Heart left ventricle (tissue), 13 donors: ENCODE measurements around the gene MAMDC2.

Experiments used
- POLR2A ChIP-seq, 2 donors: fragments of 450-650 bp; IDR thresholded peaks; one replicate each; pipeline ENCODE4 v1.6.1; 2017; ENCODE audit warnings: antibody characterized with exemption in 2 of 2, mild to moderate bottlenecking in 2 of 2, moderate library complexity in 2 of 2
- TF ChIP-seq, protein P1 (sequence below), 12 donors: fragments of 200-600 bp; sonication (generic) in 4 of 12; IDR thresholded peaks; one replicate each; pipeline versions ENCODE4 v1.5.0 to v1.8.0; 2018 to 2022; ENCODE audit warnings: antibody characterized with exemption in 12 of 12, mild to moderate bottlenecking in 5 of 12
- donor health status: ischemic (EF 13 %, LVEDD 7.1; RV severe dilation, severe dysfunction).
- donor health status: DM: no; HTN: yes; CAD: no.
- donor health status: DM: no; HTN: no; CAD: no.
- donor health status: ischemic (EF 25% LVEDD 6.9; RV normal size, moderate dysfunction).
- donor health status: ischemic (EF 25% LVEDD 5.7; RV mildly dilated, moderate dysfunction).
- donor health status: ischemic (EF 35%, LVEDD 5.7; RV mildly dilated, moderate dysfunction).
- donor health status: nonischemic (EF 11% LVEDD 7.7; RV severe dilation, severe dysfunction).
- donor health status: DM: yes; HTN: yes; CAD: no.
- donor health status: PGD.
- donor health status: ischemic (EF 29% LVEDD 5.4; RV normal size, mild dysfunction).
- donor health status: nonischemic (EF 23%, LVEDD 6.1; RV moderate dilation, normal function).

DNA sequence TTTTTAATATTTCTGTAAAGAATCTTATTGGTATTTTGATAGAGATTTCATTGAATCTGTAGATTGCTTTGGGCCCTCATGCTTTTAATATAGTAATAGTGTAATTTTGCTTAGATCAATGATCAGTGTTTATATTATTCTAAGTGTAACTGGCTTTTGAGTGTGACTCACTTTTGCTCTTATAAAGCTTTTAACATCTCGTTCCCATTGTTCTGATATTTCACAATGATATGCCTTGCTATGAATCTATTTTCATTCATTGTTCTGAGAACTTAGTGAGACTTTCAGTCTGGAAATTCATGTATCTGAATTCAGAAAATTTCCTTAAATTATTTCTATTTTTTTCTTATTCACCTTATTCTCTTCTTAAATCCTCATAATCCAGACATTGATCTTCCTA is 13.5 kb upstream of the MAMDC2 start:
- TF ChIP-seq, protein P1, sequence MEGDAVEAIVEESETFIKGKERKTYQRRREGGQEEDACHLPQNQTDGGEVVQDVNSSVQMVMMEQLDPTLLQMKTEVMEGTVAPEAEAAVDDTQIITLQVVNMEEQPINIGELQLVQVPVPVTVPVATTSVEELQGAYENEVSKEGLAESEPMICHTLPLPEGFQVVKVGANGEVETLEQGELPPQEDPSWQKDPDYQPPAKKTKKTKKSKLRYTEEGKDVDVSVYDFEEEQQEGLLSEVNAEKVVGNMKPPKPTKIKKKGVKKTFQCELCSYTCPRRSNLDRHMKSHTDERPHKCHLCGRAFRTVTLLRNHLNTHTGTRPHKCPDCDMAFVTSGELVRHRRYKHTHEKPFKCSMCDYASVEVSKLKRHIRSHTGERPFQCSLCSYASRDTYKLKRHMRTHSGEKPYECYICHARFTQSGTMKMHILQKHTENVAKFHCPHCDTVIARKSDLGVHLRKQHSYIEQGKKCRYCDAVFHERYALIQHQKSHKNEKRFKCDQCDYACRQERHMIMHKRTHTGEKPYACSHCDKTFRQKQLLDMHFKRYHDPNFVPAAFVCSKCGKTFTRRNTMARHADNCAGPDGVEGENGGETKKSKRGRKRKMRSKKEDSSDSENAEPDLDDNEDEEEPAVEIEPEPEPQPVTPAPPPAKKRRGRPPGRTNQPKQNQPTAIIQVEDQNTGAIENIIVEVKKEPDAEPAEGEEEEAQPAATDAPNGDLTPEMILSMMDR (IDR thresholded peaks at IDR 0.05): no peak
- no peak for TF ChIP-seq POLR2A (IDR thresholded peaks at IDR 0.05)
